Measurements from ENCODE around the gene NAA35. TPM values are rescaled to one million over a fixed set of nuclear protein-coding genes. Genes with fewer than 3 reads are reported as not detected.
A peak's percentile ranks its signal among the peaks of the same experiment; 100 is the strongest.

Gene NAA35
- total RNA-seq, 1 experiment from 2014 or later: 21.3 TPM

GRCh38 chr9:86043586-86043985 lies 102.6 kb downstream of the NAA35 start:
- intact Hi-C loops (cut with micrococcal nuclease; ENCODE audit: unreplicated experiment) (no loop called here), in situ Hi-C loops (cut with HindIII; ENCODE audit: low pct_unique_long_range_greater_than_20kb, low sequenced_read_pairs) (no loop called here)
- H3K4me3 ChIP-seq (ENCODE audit: low read depth in 2 of 2, low read length in 2 of 2): no peak overlapping the region
- BruUV-seq (replicated peaks): no TSS peak
- no peak overlapping the region for H3K27ac ChIP-seq (ENCODE audit: low read length)
- no peaks in the 10 kb centered on the region for H3K4me1 ChIP-seq (ENCODE audit: control insufficient read depth, insufficient read depth, low read length)
- DNase-seq (ENCODE audit: low read depth, low spot score) (no peak), ATAC-seq (no peak)
- no peaks in the 10 kb centered on the region for H3K9me3 ChIP-seq (ENCODE audit: control insufficient read depth, insufficient read depth, low read depth, low read length)
- H3K27me3 ChIP-seq (ENCODE audit: control insufficient read depth, insufficient read depth, low read length): no peaks in the 10 kb centered on the region
- H3K36me3 ChIP-seq (ENCODE audit: control insufficient read depth, insufficient read depth, low read length): no peaks in the 10 kb centered on the region; the same call in 1 of the 2 replicates
- TF ChIP-seq CTCF (IDR thresholded peaks at IDR 0.05): no peak
- TF ChIP-seq POLR2AphosphoS5 (IDR thresholded peaks at IDR 0.05; ENCODE audit: low read depth, low read length): no peak
- TF ChIP-seq SIN3A (IDR thresholded peaks at IDR 0.05; ENCODE audit: borderline replicate concordance, insufficient read depth, low read depth, low read length): no peak
- no peak for TF ChIP-seq REST (IDR thresholded peaks at IDR 0.05; ENCODE audit: insufficient read depth in 1 of 2, low read depth in 2 of 2, low read length in 1 of 2)
- no peak for TF ChIP-seq TCF7L2 (IDR thresholded peaks at IDR 0.05; ENCODE audit: low read depth, low read length)
- ChIA-PET POLR2A (no interaction called here), CTCF (no interaction called here)

- H3K27me3 ChIP-seq (ENCODE audit: control insufficient read depth, insufficient read depth, low read length): no peaks in the 10 kb centered on the region
- ChIA-PET POLR2A (no interaction called here), CTCF (no interaction called here)
- no peaks in the 10 kb centered on the region for H3K9me3 ChIP-seq (ENCODE audit: control insufficient read depth, insufficient read depth, low read depth, low read length)
- ATAC-seq (no peak), DNase-seq (ENCODE audit: low read depth, low spot score) (no peak)
- no peak overlapping the region for H3K4me3 ChIP-seq (ENCODE audit: low read depth in 2 of 2, low read length in 2 of 2)
- in situ Hi-C loops (cut with HindIII; ENCODE audit: low pct_unique_long_range_greater_than_20kb, low sequenced_read_pairs) (no loop called here), intact Hi-C loops (cut with micrococcal nuclease; ENCODE audit: unreplicated experiment) (no loop called here)
- TF ChIP-seq CTCF (IDR thresholded peaks at IDR 0.05) (0 out of 2 replicates have a peak, but pooled peaks have one; percentile 25), POLR2AphosphoS5 (IDR thresholded peaks at IDR 0.05; ENCODE audit: low read depth, low read length) (no peak)
- BruUV-seq (replicated peaks): no TSS peak
- no peaks in the 10 kb centered on the region; the same call in 1 of the 2 replicates for H3K36me3 ChIP-seq (ENCODE audit: control insufficient read depth, insufficient read depth, low read length)
- H3K27ac ChIP-seq (ENCODE audit: low read length): no peak overlapping the region
- no peaks in the 10 kb centered on the region for H3K4me1 ChIP-seq (ENCODE audit: control insufficient read depth, insufficient read depth, low read length)
Observed at GRCh38 chr9:86043999-86044398, 103.1 kb downstream of the NAA35 start.

GRCh38 chr9:86045654-86046053 lies 104.7 kb downstream of the NAA35 start:
- DNase-seq (ENCODE audit: low read depth, low spot score) (no peak), ATAC-seq (no peak)
- Histone ChIP-seq H3K36me3 (ENCODE audit: control insufficient read depth, insufficient read depth, low read length) (no peaks in the 10 kb centered on the region), H3K4me1 (ENCODE audit: control insufficient read depth, insufficient read depth, low read length) (no peaks in the 10 kb centered on the region), H3K27me3 (ENCODE audit: control insufficient read depth, insufficient read depth, low read length) (no peaks in the 10 kb centered on the region), H3K4me3 (ENCODE audit: low read depth in 2 of 2, low read length in 2 of 2) (no peak overlapping the region), H3K27ac (ENCODE audit: low read length) (no peak overlapping the region), H3K9me3 (ENCODE audit: control insufficient read depth, insufficient read depth, low read depth, low read length) (no peaks in the 10 kb centered on the region)
- in situ Hi-C loops (cut with HindIII; ENCODE audit: low pct_unique_long_range_greater_than_20kb, low sequenced_read_pairs): no loop called here
- TF ChIP-seq POLR2AphosphoS5 (IDR thresholded peaks at IDR 0.05; ENCODE audit: low read depth, low read length) (no peak), REST (IDR thresholded peaks at IDR 0.05; ENCODE audit: insufficient read depth in 1 of 2, low read depth in 2 of 2, low read length in 1 of 2) (no peak), CTCF (IDR thresholded peaks at IDR 0.05) (no peak), TCF7L2 (IDR thresholded peaks at IDR 0.05; ENCODE audit: low read depth, low read length) (no peak), SIN3A (IDR thresholded peaks at IDR 0.05; ENCODE audit: borderline replicate concordance, insufficient read depth, low read depth, low read length) (no peak)
- BruUV-seq (replicated peaks): no TSS peak
- CTCF ChIA-PET: no interaction called here
- POLR2A ChIA-PET: no interaction called here
- intact Hi-C loops (cut with micrococcal nuclease; ENCODE audit: unreplicated experiment): no loop called here

All from Panc1 (cell line).